MG63 (cell line): ENCODE results near the gene WDR70. TPM values are rescaled to one million over a fixed set of nuclear protein-coding genes. Genes with fewer than 3 reads are reported as not detected.

Experiments
- DNase-seq: peaks from one replicate; pipeline ENCODE4 v3.0.0-alpha.2; 2020
- H3K27me3 ChIP-seq: fragments of 250-450 bp; sonication (Bioruptor Pico); 2 replicates; pipeline ENCODE4 v1.5.1; 2020; ENCODE audit warnings: mild to moderate bottlenecking, moderate library complexity
- H3K36me3 ChIP-seq: fragments of 250-450 bp; sonication (Bioruptor Pico); 2 replicates; pipeline ENCODE4 v1.5.1; 2020; ENCODE audit warnings: mild to moderate bottlenecking, moderate library complexity
- H3K4me3 ChIP-seq: fragments of 250-450 bp; sonication (Bioruptor Pico); 2 replicates; pipeline ENCODE4 v1.5.1; 2020; ENCODE audit warnings: mild to moderate bottlenecking, moderate library complexity
- H3K9me3 ChIP-seq: fragments of 250-450 bp; sonication (Bioruptor Pico); 2 replicates; pipeline ENCODE4 v1.5.1; 2020; ENCODE audit warnings: mild to moderate bottlenecking, moderate library complexity
- total RNA-seq: library from RNA; depleted of rRNA; stranded (reverse); fragments of >200 nt; shearing (Covaris generic); gene quantifications from 2 replicates; pipeline ENCODE4 v1.2.3, GENCODE V29; 2014; ENCODE audit warnings: low replicate concordance

WDR70 gene
- total RNA-seq, 1 experiment from 2014 or later = 37.9 TPM

GRCh38 chr5:37724395-37725125 is 345.4 kb downstream of the WDR70 start:
- H3K36me3 ChIP-seq = no peaks in the 10 kb centered on the region; the same call in 1 of the 2 replicates
- H3K4me3 ChIP-seq = no peak overlapping the region

GRCh38 chr5:37725185-37725584 is 346.1 kb downstream of the WDR70 start:
- H3K36me3 ChIP-seq = no peaks in the 10 kb centered on the region; the same call in 1 of the 2 replicates
- no peak for DNase-seq
- H3K9me3 ChIP-seq = no peaks in the 10 kb centered on the region
- no peaks in the 10 kb centered on the region for H3K27me3 ChIP-seq
- H3K4me3 ChIP-seq = no peak overlapping the region

More at GRCh38 chr5:37724395-37725125, 345.4 kb downstream of the WDR70 start:
- Histone ChIP-seq H3K27me3 (no peaks in the 10 kb centered on the region), H3K9me3 (no peaks in the 10 kb centered on the region)
- DNase-seq = peak; percentile 52

GRCh38 chr5:37727238-37727637 is 348.1 kb downstream of the WDR70 start:
- no peaks in the 10 kb centered on the region for H3K27me3 ChIP-seq
- H3K36me3 ChIP-seq = no peaks in the 10 kb centered on the region; the same call in 1 of the 2 replicates
- no peak for DNase-seq
- H3K4me3 ChIP-seq = no peak overlapping the region
- no peaks in the 10 kb centered on the region for H3K9me3 ChIP-seq

GRCh38 chr5:37730896-37731455 is 351.9 kb downstream of the WDR70 start:
- no peak for DNase-seq
- H3K36me3 ChIP-seq = no peaks in the 10 kb centered on the region; the same call in 1 of the 2 replicates

GRCh38 chr5:37734114-37734513 is 355.0 kb downstream of the WDR70 start:
- H3K9me3 ChIP-seq = no peaks in the 10 kb centered on the region

More at GRCh38 chr5:37730896-37731455, 351.9 kb downstream of the WDR70 start:
- no peak overlapping the region for H3K4me3 ChIP-seq
- H3K9me3 ChIP-seq = no peaks in the 10 kb centered on the region
- H3K27me3 ChIP-seq = no peaks in the 10 kb centered on the region

GRCh38 chr5:37735649-37736347 is 356.7 kb downstream of the WDR70 start:
- Histone ChIP-seq H3K4me3 (no peak overlapping the region), H3K27me3 (no peaks in the 10 kb centered on the region), H3K9me3 (no peaks in the 10 kb centered on the region), H3K36me3 (no peaks in the 10 kb centered on the region)
- peak; percentile 23 for DNase-seq

More at GRCh38 chr5:37734114-37734513, 355.0 kb downstream of the WDR70 start:
- DNase-seq = no peak
- Histone ChIP-seq H3K4me3 (no peak overlapping the region), H3K27me3 (no peaks in the 10 kb centered on the region), H3K36me3 (no peaks in the 10 kb centered on the region)

GRCh38 chr5:37736397-37736796 is 357.3 kb downstream of the WDR70 start:
- no peaks in the 10 kb centered on the region for H3K27me3 ChIP-seq
- no peaks in the 10 kb centered on the region for H3K36me3 ChIP-seq
- H3K9me3 ChIP-seq = no peaks in the 10 kb centered on the region
- no peak for DNase-seq
- no peak overlapping the region for H3K4me3 ChIP-seq

GRCh38 chr5:37737326-37738056 is 358.4 kb downstream of the WDR70 start:
- Histone ChIP-seq H3K27me3 (no peaks in the 10 kb centered on the region), H3K9me3 (peaks cover 2% of the 10 kb centered on the region; the same call in 1 of the 2 replicates), H3K36me3 (no peaks in the 10 kb centered on the region), H3K4me3 (no peak overlapping the region)
- no peak for DNase-seq

- Histone ChIP-seq H3K9me3 (peaks cover 4% of the 10 kb centered on the region; the same call in 1 of the 2 replicates), H3K4me3 (no peak overlapping the region), H3K36me3 (no peaks in the 10 kb centered on the region; the same call in 1 of the 2 replicates), H3K27me3 (no peaks in the 10 kb centered on the region)
- peak; percentile 15 for DNase-seq
Measured at GRCh38 chr5:37738057-37738691, 359.1 kb downstream of the WDR70 start.

GRCh38 chr5:37738865-37739488 is 359.9 kb downstream of the WDR70 start:
- DNase-seq = no peak
- no peaks in the 10 kb centered on the region for H3K27me3 ChIP-seq
- no peaks in the 10 kb centered on the region; the same call in 1 of the 2 replicates for H3K36me3 ChIP-seq
- no peak overlapping the region for H3K4me3 ChIP-seq
- peaks cover 4% of the 10 kb centered on the region; the same call in 1 of the 2 replicates for H3K9me3 ChIP-seq

GRCh38 chr5:37739817-37740261 is 360.7 kb downstream of the WDR70 start:
- Histone ChIP-seq H3K27me3 (no peaks in the 10 kb centered on the region), H3K4me3 (no peak overlapping the region), H3K36me3 (no peaks in the 10 kb centered on the region; the same call in 1 of the 2 replicates), H3K9me3 (peaks cover 4% of the 10 kb centered on the region; the same call in 1 of the 2 replicates)
- DNase-seq = no peak

- no peak for DNase-seq
- H3K36me3 ChIP-seq = no peaks in the 10 kb centered on the region; the same call in 1 of the 2 replicates
- no peaks in the 10 kb centered on the region for H3K27me3 ChIP-seq
- H3K4me3 ChIP-seq = no peak overlapping the region
- H3K9me3 ChIP-seq = peaks cover 4% of the 10 kb centered on the region; the same call in 1 of the 2 replicates
Measured at GRCh38 chr5:37740331-37741066, 361.4 kb downstream of the WDR70 start.

GRCh38 chr5:37742111-37742510 is 363.0 kb downstream of the WDR70 start:
- Histone ChIP-seq H3K36me3 (no peaks in the 10 kb centered on the region; the same call in 1 of the 2 replicates), H3K27me3 (no peaks in the 10 kb centered on the region), H3K9me3 (peaks cover 9% of the 10 kb centered on the region), H3K4me3 (no peak overlapping the region)
- DNase-seq = no peak

GRCh38 chr5:37751227-37751626 is 372.1 kb downstream of the WDR70 start:
- H3K36me3 ChIP-seq = no peaks in the 10 kb centered on the region
- no peak overlapping the region for H3K4me3 ChIP-seq
- H3K27me3 ChIP-seq = no peaks in the 10 kb centered on the region
- peaks cover 11% of the 10 kb centered on the region; the same call in 1 of the 2 replicates for H3K9me3 ChIP-seq
- no peak for DNase-seq

- H3K9me3 ChIP-seq = no peaks in the 10 kb centered on the region
- H3K4me3 ChIP-seq = no peak overlapping the region
- no peaks in the 10 kb centered on the region for H3K27me3 ChIP-seq
- no peaks in the 10 kb centered on the region for H3K36me3 ChIP-seq
- no peak for DNase-seq
Measured at GRCh38 chr5:37754976-37755375, 375.9 kb downstream of the WDR70 start.
